ENCODE measurements around the gene DUSP16. TPM values are rescaled to one million over a fixed set of nuclear protein-coding genes. Genes with fewer than 3 reads are reported as not detected.

DUSP16 gene
- total RNA-seq (2022; extraction: Qiagen RNA extraction; ENCODE audit: low read depth): 9.5 to 12.1 TPM (median 9.9 TPM) in 5 replicates

DNA sequence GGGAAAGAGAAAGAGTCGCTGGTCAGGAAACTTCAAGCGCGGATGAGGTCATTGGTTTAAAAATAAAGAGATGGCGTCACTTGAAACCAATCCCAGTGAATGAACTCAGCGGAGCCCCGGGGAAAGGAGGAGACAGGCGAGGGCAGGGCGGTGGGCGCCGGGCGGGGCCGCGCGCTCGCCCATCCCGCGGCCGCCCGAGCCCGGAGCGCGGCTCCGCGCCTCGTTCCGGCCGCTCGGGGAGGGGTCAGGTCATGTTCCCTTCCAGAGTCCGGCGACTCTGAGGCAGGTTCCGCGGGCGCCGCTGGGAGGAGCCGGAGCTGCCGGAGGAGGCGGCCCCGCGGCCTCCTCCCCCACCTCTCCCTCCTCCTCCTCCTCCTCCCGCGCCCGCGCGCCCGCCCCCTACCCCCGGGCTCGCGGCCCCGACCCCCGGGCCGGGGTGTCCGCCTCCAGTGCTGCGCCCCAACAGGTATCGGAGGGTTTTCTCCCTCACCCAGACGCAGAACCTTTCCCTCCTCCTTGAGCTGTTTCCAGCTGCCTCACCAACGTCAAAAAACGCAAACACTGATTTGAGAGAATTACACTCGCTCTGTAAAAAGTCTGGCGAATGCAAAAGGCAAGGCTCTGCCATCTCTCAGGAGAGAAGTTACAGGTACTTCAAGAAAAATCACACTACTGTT is at the start of gene DUSP16:
Gene DUSP16, minus strand, starts transcription at position 279 of the 677 bp plus-strand sequence. CDS start 41,765 bp downstream, outside the sequence.

GRCh38 chr12:12611512-12612306 is 49.0 kb upstream of the DUSP16 start, which contains the start of gene CREBL2:
Gene CREBL2, plus strand, starts transcription at chr12:12611876. Its CDS starts 297 bp downstream, at chr12:12612173.

Other genes starting within 250 kb of the DUSP16 start
- gene MANSC1, start 212.6 kb downstream of the DUSP16 start, total RNA-seq (2022; extraction: Qiagen RNA extraction; ENCODE audit: low read depth): 3.6 to 4.3 TPM (median 3.7 TPM) in 5 replicates
- gene BORCS5, start 205.8 kb downstream of the DUSP16 start, total RNA-seq (2022; extraction: Qiagen RNA extraction; ENCODE audit: low read depth): 10.0 to 11.7 TPM (median 10.4 TPM) in 5 replicates
- gene CREBL2, start 49.0 kb upstream of the DUSP16 start, total RNA-seq (2022; extraction: Qiagen RNA extraction; ENCODE audit: low read depth): 14.6 to 23.3 TPM (median 20.6 TPM) in 5 replicates
- gene GPR19, start 133.3 kb upstream of the DUSP16 start, total RNA-seq (2022; extraction: Qiagen RNA extraction; ENCODE audit: low read depth): 0.63 to 1.5 TPM (median 1.0 TPM) in 5 replicates
- 12.7 to 20.2 TPM (median 19.3 TPM) in 5 replicates for gene CDKN1B, start 154.5 kb upstream of the DUSP16 start, total RNA-seq (2022; extraction: Qiagen RNA extraction; ENCODE audit: low read depth)
- 0.16 to 0.70 TPM (median 0.22 TPM) in 5 replicates for gene APOLD1, start 222.8 kb upstream of the DUSP16 start, total RNA-seq (2022; extraction: Qiagen RNA extraction; ENCODE audit: low read depth)

All from A549 treated with ZK216348 at 1 μM for 4 hours (cell line).